RPMI7951 (cell line): ENCODE measurements around the gene ETDB. TPM values are rescaled to one million over a fixed set of nuclear protein-coding genes. Genes with fewer than 3 reads are reported as not detected.
A peak's percentile ranks its signal among the peaks of the same experiment; 100 is the strongest.
"Not testable (repeated sequence)": the region's sequence is repeated elsewhere in the genome, so short reads cannot be mapped to it uniquely, and the experiment has no call there.

Source experiments
- DNase-seq: peaks from one replicate; pipeline ENCODE4 v3.0.0-alpha.2; 2012; ENCODE audit warnings: low read depth
- total RNA-seq: library from RNA; depleted of rRNA; stranded (reverse); fragments of >200 nt; shearing (Covaris generic); gene quantifications from 2 replicates; pipeline ENCODE4 v1.2.3, GENCODE V29; 2014; rRNA removed

The ETDB gene
- total RNA-seq, result not detected in 2 replicates

GRCh38 chrX:135120056-135120576, at the start of gene ETDB:
Gene ETDB, minus strand, starts transcription at chrX:135120526. Its CDS starts 1,265 bp downstream, at chrX:135119261.
- not testable (repeated sequence) for DNase-seq

- DNase-seq, result not testable (repeated sequence)
Observed at GRCh38 chrX:135169534-135169933, 49.2 kb upstream of the ETDB start.

- no peak for DNase-seq
Observed at GRCh38 chrX:135168486-135168885, 48.2 kb upstream of the ETDB start.

GRCh38 chrX:135154688-135155087, 34.4 kb upstream of the ETDB start:
- DNase-seq, result not testable (repeated sequence)

- not testable (repeated sequence) for DNase-seq
Observed at GRCh38 chrX:135126145-135126544, 5.8 kb upstream of the ETDB start.

GRCh38 chrX:135116064-135116463, 4.3 kb downstream of the ETDB start:
- not testable (repeated sequence) for DNase-seq

GRCh38 chrX:135114392-135114791, 5.9 kb downstream of the ETDB start:
- DNase-seq, result no peak

GRCh38 chrX:135112743-135113142, 7.6 kb downstream of the ETDB start:
- DNase-seq, result no peak

GRCh38 chrX:135112096-135112729, 8.1 kb downstream of the ETDB start:
- DNase-seq, result peak; percentile 22

GRCh38 chrX:135109554-135109953, 10.8 kb downstream of the ETDB start:
- DNase-seq, result no peak

- DNase-seq, result no peak
Observed at GRCh38 chrX:135099493-135099783, 20.9 kb downstream of the ETDB start.

- DNase-seq, result not testable (repeated sequence)
Observed at GRCh38 chrX:135097196-135097744, 23.1 kb downstream of the ETDB start.

GRCh38 chrX:135095715-135096114, 24.6 kb downstream of the ETDB start:
- DNase-seq, result no peak

GRCh38 chrX:135094726-135095125, 25.6 kb downstream of the ETDB start:
- DNase-seq, result no peak

GRCh38 chrX:135089126-135089525, 31.2 kb downstream of the ETDB start:
- no peak for DNase-seq

- peak; percentile 70 for DNase-seq
Observed at GRCh38 chrX:135087867-135088266, 32.5 kb downstream of the ETDB start.

- peak; percentile 49 for DNase-seq
Observed at GRCh38 chrX:135086197-135086854, 34.0 kb downstream of the ETDB start.

- DNase-seq, result no peak
Observed at GRCh38 chrX:135081693-135082404, 38.5 kb downstream of the ETDB start.
